HG03571 (cell line): ENCODE results near the gene DBH.
"Not testable (repeated sequence)": the region's sequence is repeated elsewhere in the genome, so short reads cannot be mapped to it uniquely, and the experiment has no call there.

Experiments
- ATAC-seq: cut with Tn5 transposase; IDR thresholded peaks from one replicate; pipeline ENCODE4 v1.9.1; 2021; ENCODE audit not compliant: unreplicated experiment

Gene DBH

DNA sequence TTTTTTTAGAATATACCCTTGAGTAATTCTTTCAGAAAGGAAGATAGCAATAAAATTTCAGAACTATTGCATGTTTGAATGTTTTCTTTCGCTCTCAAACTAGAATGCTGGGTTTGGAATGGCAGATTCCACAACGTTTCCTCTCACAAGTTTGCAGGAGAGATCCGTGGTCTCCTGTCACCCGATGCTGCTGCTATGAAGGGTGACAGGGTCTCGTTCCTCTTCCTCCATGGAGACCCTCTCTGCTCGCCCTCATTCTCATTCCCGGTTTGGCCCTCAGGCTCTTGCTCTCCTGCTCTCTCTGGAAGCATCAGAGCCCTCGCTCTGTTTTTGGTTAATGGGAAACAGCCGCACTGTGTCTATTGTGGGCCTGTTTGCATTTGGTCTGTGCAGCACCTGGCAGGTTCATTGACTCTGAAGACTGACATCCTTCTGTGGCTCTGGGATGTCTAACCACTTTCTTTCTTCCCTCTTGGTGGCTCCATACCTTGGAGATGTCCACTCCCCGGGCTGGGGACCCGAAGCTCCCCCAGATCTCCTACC lies 14.4 kb upstream of the DBH start:
- ATAC-seq = no peak

DNA sequence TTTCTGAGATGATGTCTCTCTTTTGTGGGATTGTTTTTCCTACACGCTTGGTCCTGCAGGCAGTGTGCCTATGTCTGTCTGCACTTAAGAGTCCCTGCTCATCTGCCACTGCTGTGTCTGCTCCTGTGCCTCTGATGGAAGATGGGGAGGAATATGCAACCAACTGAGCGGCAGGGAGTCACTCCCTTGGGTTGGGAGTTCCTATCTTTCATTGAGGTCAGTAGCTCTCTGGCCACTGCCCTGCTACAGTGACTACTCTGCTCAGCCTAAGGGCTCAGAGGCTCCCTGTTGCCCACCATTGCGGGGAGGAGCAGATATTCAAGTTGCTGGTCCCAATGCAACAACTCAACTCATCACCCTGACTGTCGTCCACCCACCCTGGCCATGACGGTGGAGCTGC lies 13.6 kb upstream of the DBH start:
- no peak for ATAC-seq

DNA sequence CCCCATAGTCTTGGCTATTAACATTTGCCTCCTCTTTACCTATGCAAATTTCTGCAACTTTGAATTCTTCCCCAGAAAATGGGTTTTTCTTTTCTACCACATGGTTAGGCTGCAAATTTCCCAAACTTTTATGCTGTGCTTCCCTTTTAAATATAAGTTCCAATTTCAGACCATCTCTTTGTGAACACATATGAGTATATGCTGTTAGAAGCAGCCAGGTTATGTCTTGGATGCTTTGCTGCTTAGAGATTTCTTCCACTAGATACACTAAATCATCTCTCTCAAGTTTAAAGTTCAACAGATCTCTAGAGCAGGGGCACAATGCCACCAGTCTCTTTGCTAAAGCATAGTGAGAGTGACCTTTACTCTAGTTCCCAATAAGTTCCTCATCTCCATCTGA lies 10.2 kb upstream of the DBH start:
- not testable (repeated sequence) for ATAC-seq

DNA sequence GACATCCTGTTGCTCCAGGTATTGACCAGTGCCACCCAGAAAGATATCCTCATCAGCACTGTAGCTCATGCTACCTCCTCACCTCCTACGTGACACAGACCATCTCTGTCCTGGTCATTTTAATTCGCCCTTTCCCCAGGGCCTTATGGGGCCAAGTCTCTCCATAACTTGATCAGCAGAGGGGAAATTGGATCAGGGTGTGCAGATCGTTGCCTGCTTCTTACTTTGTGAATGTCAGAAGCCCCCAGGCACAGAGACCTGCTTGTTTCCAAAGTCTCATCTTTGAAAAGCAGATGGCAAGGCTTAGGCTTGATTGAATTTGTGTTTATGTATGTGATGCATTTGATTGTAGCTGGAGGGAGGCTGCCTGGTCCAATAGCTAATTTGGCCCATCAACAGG lies 8.8 kb upstream of the DBH start:
- no peak for ATAC-seq

DNA sequence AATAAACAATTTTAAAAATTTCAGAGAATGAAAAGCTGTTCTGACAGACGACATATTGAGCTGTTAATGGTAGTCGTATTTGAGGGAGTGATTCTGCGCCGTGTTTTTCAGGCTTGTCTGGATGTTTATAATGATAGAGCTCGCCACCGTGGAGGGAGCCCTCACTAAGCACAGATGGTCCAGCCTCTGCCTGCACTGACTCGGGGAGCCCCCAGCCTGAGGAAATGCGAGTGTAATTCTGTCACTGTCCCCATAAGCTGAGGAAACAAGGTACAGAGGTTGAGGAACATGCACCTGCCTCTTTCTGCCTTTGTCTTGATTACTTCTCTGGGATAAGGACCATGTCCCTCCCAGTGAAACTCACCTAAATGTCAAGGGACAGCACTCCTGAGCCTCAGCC lies 7.4 kb upstream of the DBH start:
- no peak for ATAC-seq

DNA sequence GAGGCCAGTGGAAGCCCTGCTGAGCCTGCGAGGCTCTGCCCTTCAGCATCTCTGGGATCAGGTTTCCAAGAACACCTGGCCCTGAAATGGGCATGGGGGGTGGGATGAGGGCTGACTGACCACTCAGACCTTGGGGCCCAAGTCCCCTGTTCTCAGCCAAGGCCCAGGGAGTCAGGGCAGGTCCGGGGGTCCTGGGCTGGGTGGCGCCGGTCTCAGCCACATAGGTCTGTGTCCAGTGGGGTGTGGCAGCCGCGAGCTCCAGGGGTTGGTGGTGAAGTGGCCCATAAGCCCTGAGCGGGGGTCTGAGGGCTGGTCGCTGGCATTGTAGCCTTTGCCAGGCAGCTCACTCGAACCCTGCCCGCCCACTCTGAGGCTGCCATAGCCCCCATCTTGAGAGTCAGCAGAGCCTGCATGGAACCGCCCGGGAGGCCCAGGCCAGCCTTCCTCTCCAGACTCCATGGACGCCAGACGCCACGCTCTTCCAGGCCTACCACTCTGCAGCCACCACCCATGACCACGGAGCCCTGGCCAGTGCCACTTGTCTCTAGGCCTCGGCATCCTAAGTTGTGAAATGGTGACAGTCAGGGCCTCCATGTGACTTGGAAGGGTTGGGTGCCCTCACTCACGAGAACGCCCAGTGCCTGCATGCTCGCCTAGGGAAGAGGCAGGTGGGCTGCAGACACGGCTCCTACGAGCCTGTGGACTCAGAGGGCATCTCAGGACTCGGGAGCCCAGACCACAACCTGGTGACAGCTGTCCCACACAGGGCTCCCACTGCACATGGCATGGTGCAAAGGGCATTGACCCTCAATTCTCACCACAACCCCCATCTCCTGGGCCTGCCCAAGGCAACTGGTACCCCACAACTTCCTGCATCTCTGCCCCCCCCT lies 6.7 kb upstream of the DBH start:
- no peak for ATAC-seq

DNA sequence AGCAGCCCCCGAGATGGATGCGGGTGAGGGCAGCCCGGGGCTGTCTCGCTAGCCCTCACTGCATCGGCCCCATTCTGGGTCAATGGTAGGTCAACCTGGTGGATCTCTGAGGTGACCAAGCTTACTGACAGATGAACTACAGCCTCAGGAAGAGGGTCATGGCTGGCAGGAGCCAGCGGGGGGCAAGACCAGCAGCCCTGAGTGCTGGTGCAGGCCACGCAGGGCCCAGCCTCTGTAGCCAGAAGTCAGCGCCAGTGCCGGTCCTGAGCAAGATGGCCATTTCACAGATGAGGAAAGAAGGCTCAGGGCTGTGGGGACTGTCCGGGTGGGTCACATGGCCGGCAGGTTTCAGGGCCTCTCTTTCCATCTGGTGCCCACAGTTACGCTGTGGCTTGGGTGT lies 5.1 kb upstream of the DBH start:
- no peak for ATAC-seq

DNA sequence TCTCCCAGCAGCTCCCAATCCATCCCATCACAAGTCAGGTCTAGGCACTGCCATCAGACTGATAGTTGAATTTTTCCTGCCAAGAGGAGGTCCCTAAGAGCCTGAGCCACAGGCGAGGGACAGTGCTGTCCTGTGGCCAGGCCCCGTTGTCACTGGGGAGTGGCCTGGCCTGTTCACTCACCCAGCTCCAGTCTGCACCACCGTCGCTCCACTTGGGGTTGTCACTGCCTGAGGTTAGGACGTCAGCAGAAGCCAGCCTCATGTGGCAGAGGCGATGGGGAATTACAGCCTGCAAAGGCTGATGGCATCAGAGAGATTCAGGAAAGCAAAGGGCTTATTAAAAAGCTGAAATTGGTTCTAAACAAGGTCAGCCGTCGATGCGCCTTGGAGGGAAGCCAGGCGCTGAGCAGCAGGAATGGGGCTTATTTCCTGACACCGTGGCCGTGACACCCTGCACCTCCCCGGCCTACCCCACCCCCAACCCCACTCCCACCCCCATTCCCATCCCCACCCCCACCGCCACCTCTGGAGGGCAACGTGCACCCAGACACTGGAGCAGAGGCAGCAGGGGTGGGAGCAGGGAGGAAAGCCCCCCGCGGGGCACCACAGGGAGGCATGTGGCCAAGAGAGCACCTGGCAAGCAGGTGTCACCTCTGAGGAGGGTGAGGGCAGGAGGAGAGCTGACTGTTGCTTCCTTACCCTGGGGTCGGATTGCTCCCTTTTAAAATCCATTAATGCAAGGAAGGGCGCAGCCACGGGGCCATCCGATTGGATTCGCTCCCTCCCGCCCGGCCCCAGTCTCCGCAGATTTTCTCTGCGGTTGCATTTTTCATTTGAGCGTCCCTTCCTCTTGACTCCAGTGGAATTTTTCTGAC lies 3.1 kb upstream of the DBH start:
- no peak for ATAC-seq

DNA sequence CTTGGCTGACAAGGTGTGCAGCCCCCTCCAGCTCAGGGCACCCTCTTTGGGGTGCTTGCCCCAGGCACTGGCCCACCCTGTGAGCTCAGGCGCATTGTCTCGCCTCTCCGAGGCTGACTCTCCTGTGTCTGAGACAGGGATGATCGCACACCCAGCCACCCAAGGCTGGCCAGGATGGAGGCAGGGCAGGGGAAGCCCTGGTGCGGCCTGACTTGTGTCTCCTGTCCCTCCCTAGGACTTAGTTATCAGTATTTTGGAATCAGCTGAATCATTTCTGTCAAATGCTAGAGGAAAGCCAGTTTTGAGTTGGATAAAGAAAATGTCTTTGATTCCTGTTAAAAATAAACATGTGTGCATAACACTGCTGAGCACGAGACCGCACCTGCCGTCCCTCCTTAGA lies 2.5 kb upstream of the DBH start:
- no peak for ATAC-seq

DNA sequence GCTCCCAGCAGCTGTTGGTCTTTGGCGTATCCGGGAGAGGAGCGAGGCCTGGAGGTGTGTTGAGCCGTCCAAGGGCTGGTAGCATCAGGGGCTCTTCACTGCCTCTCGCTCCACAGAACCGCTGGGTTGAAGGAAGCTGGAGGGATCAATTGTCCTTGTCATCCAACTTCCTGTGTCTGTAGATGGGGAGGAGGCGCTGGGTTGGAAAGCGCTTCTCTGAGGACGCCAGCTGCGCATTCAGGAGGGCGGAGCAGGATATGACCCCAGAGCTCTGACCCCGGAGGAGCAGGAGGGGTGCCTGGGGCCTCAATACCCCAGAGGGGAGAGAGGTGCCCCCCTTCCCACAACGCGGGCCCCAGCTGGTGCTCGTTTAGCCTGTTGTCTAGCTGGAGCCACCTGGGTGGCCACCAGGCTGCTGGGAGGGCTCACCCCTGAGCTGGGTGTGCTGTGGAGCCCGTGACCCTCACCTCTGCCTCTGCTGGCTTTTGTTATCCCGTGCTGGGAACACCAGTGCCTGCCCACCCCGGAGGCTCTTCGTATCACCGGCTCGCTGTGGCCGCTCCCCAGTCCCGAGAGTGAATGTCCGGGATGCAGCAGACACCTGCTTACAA lies 2.0 kb upstream of the DBH start:
- no peak for ATAC-seq

DNA sequence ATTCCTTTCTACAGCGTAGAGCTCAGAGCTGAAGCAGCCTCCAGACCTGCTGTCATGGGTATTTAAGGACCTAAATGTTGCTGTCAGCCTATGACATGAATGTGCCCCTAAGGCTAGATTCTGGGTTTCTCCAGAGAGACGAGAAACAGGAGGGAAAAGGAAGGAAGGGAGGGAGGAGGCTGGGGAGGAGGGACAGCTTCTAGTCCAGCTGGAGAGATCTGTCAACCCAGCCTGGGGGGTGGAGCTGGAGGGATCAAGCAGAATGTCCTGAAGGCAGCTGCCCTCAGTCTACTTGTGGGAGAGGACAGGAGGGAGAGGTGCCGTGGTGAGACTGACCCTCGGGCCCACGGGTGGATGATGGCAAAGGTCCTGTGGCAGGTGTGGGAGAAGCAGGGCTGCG lies 1.1 kb upstream of the DBH start:
- ATAC-seq = no peak

DNA sequence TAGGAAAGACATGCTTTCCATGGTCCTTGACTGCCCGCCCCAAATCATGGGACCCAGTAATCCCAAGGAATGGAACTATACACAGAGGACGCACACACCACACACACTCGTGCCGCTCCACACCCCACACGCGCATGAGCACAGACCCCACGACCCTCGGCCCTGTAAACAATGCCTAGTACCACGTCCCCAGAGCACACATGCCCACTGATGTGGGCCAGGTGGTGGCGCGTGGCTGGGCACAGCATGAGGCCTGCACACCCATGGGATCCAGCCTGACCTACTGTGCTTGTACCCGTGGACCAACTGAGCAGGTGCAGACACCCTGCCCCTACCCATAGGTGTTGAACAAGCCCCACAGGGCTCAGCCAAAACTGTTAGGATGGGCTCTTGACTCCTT lies 739 bp downstream of the DBH start:
- ATAC-seq = no peak

DNA sequence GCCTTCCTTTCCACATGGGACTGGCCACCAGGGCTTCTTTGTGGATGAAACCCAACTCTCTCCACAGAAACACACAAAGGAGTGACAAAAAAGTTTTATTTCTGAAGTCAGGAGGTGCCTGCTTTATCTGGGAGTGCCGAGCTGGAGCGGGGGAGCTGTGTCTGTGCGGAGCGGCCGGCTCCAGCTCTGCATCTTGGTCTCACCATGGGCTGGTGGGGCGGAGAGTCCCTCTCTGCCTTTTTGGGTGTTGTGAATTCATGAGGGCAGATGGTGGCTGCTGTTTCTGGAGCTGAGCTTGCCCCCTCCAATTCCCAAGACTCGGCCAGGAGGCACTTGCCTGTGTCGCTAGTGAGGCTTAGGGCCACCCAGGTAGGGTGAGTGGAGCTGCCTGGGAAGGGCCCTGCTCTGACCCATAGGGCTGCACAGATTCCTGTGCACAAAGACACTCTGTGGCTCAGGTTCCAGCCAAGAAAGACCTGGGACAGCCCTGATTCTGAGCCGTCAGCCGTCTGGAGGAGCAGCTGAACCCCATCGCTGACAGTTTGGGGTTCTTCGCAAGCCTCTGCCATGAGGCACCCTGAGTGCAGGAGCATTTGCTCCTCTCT lies 1.4 kb downstream of the DBH start:
- ATAC-seq = no peak

DNA sequence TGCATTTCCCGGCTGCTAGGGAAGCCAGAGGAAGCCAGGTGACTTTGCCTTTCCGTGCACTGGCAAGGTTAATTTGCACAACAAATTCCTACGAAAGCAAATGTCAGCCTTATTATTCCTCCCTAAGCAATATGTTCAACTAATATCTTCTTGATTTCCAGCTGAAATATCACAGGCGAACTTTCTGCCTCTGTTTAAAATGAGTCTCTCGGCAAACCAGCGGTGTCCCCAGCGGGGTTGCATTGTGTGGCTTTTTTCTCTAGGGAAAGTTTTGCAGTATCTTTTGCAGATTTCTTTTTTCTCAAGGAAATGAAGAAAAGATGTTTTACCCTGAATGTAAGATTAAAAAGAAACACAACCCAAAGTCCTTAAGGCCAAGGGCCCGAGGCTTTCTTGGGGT lies 1.9 kb downstream of the DBH start:
- ATAC-seq = no peak

DNA sequence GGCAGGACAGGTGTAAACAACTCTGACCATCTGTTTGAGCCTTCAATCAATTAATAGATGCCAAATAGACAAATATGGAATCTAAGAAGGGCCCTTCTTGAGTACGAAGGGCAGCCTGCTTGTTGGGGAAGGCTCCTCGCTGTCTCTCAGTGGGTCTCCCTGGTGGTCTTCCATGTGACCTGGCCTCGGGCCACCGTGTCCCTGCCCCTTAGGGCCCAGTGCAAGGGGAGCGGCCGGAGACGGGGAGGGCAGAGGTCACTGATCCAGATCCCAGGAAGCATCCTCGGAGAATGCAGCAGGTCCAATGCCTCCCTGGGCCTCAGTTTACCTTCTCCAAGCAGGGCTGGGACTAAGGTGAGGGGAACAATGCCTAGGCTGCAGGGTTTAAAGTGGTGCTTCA lies 2.5 kb downstream of the DBH start:
- no peak for ATAC-seq

DNA sequence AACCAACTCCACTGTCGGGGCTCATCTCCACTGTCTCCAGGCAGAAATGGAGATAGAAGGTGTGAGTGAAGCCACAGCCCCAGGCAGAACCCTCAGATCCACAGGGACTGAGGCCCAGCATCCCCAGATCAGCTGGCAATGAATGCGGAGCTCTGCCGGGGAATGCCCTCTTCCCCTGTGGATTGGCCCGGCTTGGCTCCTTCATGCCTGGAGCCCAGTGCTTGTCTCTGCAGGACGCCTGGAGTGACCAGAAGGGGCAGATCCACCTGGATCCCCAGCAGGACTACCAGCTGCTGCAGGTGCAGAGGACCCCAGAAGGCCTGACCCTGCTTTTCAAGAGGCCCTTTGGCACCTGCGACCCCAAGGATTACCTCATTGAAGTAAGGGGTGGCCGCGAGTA lies 3.5 kb downstream of the DBH start:
- no peak for ATAC-seq

DNA sequence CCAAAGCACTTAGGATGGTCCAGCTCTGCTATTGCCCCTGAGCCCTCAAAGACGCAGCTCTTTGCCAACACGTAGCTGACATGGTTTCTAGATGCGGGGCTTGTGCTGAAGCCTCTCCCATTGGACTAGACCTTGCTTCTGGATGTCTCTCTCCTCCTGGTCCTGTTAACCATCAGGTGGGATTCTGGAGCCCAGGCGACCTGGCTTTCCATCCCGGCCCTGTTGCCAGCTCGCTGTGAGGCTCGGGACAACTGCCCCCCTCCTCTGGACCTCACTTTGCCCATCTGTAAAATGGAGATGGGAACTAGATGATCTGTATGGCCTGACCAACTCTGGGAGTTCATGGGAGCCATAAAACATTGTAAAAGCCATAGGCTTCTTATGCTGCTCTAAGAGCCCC lies 4.0 kb downstream of the DBH start:
- no peak for ATAC-seq

DNA sequence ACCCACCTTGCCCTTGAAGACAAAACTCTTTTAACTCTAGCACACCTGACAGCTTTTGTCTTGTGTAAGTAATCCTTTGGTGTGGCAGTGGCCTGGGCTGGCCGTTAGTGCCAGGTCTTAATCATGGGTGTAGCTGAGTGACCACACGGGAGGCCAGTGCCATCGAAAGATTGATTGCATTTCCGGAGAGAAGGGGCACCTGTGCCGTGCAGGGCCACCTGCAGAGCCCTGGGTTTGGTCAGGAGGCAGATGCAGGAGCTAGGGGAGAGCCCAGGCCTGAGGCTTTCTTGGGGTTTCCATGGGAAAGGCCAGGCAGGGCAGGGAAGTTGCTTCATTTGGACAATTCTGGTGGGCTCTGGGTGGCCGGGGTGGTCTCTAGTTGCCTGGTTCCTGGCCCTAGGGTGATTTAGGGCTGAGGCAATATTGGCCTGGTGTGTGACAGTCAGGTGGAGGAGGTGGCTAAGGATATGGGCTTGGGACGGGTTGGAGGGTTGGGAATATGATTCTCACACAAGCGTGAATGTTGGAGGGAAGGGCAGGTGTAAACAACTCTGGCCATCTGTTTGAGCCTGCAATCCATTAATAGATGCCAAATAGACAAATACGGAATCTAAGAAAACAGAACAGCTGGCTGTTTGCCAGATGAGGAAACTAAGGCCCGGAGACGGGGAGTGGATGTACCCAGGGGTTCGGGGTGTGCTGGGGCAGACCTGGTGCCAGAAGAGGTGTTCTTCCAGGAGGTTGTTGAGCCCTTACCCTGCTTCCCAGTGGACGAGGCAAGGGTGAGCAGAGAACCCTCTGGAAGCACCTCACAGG lies 4.6 kb downstream of the DBH start:
- ATAC-seq = no peak

DNA sequence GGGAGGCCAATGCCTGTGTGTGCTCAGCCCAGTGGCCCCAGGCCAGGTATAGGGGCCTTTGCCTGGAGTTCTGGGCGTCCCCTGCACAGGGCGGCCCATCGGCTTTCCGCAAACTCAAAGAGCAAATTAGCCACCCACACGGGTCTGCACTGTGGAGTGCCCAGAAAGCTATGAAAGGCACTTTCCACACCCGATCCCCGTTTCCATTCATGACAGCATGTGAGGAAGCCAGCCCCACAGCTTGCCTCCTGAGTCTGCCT lies 5.2 kb downstream of the DBH start:
- no peak for ATAC-seq

DNA sequence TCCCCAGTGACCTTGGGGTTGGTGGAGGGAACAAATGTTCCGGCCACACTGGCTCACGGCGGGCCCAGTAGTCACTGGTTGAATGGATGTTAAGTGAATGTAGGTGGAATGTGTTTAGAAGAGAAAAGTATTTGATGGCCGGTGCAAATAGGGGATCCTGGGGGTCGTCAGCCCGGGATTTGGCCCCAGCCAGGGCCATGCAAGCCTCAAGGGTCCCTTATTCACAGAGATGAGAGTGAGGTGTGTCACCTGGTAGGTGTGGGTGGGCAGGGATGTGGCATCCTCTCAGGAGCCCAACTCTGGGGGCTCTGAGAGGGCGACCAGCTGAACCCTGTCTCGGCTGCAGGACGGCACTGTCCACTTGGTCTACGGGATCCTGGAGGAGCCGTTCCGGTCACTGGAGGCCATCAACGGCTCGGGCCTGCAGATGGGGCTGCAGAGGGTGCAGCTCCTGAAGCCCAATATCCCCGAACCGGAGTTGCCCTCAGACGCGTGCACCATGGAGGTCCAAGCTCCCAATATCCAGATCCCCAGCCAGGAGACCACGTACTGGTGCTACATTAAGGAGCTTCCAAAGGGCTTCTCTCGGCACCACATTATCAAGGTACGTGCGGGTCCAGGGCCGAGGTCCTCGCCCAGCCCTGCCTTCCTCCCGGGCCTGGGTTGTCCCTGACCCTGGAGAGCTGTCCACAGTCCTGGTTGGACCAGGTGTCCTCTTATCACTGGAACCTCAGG lies 5.9 kb downstream of the DBH start:
- ATAC-seq = no peak
